Kidney (tissue), 14 donors: ENCODE data around the gene MICU2. TPM values are rescaled to one million over a fixed set of nuclear protein-coding genes. Genes with fewer than 3 reads are reported as not detected.

ENCODE experiments used
- DNase-seq, 5 donors: peaks; one replicate each; pipeline ENCODE4 v3.0.0-alpha.2; 2013 to 2020
- FAIRE-seq: peaks from 2 replicates; lab custom pipeline; 2012; peaks lifted over from hg19 to GRCh38; lab: Jason Lieb, UNC
- H3K27ac ChIP-seq, 2 donors: one replicate each; pipeline ENCODE4 v1.7.0; 2013; ENCODE audit warnings: low read depth in 2 of 2, low read length in 2 of 2, inconsistent platforms in 1 of 2
- H3K27me3 ChIP-seq: one replicate; pipeline ENCODE4 v1.7.1; 2013; ENCODE audit warnings: low read length, inconsistent platforms; ENCODE audit not compliant: control insufficient read depth, insufficient read depth
- H3K36me3 ChIP-seq, 3 donors: one replicate each; pipeline versions ENCODE4 v1.7.0 to v1.7.1; 2013; ENCODE audit warnings: low read length in 3 of 3, control low read depth in 1 of 3, inconsistent platforms in 1 of 3; ENCODE audit not compliant: insufficient read depth in 3 of 3, control insufficient read depth in 2 of 3
- H3K4me1 ChIP-seq, 3 donors: one replicate each; pipeline versions ENCODE4 v1.7.0 to v1.7.1; 2013; ENCODE audit warnings: low read length in 3 of 3, inconsistent platforms in 1 of 3, low read depth in 1 of 3; ENCODE audit not compliant: control insufficient read depth in 2 of 3, insufficient read depth in 2 of 3
- H3K4me3 ChIP-seq, 3 donors: one replicate each; pipeline versions ENCODE4 v1.7.0 to v1.8.1; 2013; ENCODE audit warnings: low read length in 3 of 3, control low read depth in 1 of 3, inconsistent platforms in 1 of 3
- H3K9ac ChIP-seq, 3 donors: one replicate each; pipeline versions ENCODE4 v1.7.0 to v1.7.1; 2013; ENCODE audit warnings: low read length in 3 of 3, control low read depth in 1 of 3, inconsistent platforms in 1 of 3
- H3K9me3 ChIP-seq, 3 donors: one replicate each; pipeline versions ENCODE4 v1.7.0 to v1.7.1; 2013; ENCODE audit warnings: low read length in 3 of 3, control low read depth in 1 of 3, inconsistent platforms in 1 of 3; ENCODE audit not compliant: control insufficient read depth in 2 of 3, insufficient read depth in 1 of 3
- intact Hi-C: fragments of 100-400 bp; cut with DNase I; formaldehyde crosslinking; loops from one replicate; pipeline ENCODE4 v1.11.1; 2022
- polyA plus RNA-seq: library from polyadenylated mRNA; stranded (reverse); fragments of 350-450 nt; fragmentation: Illumina TruSeq; extraction: RNeasy Lipid Tissue Mini Kit (QIAGEN cat#74804); gene quantifications from one replicate; pipeline ENCODE4 v1.2.3, GENCODE V29; 2014; ENCODE audit warnings: low read depth, low replicate concordance; ENCODE audit not compliant: insufficient read depth
- total RNA-seq: library from RNA; stranded (reverse); fragmentation: NEBNext Ultra II Directional; extraction: Animal tissue kit (Norgen Biotek cat#: 25700); gene quantifications from one replicate; pipeline ENCODE4 v1.2.1, GENCODE V29; 2021
- TF ChIP-seq, protein P1 (sequence below): IDR thresholded peaks from 3 replicates; pipeline ENCODE4 v1.5.1; 2012; ENCODE audit warnings: mild to moderate bottlenecking, moderate library complexity, borderline replicate concordance; ENCODE audit not compliant: insufficient read depth; ENCODE audit errors: extremely low read depth
- donor health status: control.
- donor health status: control.
- donor health status: control.
- donor health status: control.
- donor health status: control.
- donor health status: DM: yes; HTN: yes; CAD: no.
- donor health status: Normal renal cell carcinoma (clear cell type).

Gene MICU2
- total and polyA plus RNA-seq, 2 donors from 2014 or later: 49.0 to 86.5 TPM

DNA sequence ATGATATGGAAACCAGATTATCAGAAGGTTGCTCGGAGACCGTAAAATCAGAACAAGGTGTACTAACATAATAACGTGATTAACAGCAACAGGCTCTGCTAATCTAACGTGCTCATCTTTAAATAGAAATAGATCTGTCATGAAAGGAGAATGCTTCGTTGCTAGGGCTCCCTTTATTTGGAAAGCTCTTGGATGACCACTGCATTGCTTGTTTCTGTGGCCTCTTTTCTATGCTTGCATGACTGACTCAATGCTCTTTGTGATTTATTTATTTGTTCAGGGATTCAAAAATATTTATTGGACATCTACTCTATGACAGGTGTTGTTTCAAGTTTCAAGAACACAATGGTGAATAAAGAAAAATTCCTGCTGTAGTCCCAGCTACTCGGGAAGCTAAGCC, 122.6 kb downstream of the MICU2 start:
- no peak overlapping the region for H3K4me3 ChIP-seq
- no peak for FAIRE-seq
- H3K27me3 ChIP-seq: no peaks in the 10 kb centered on the region
- H3K4me1 ChIP-seq: no peaks in the 10 kb centered on the region
- peaks cover 0 to under 1% (median 0%) of the 10 kb centered on the region in 3 donors for H3K9me3 ChIP-seq
- H3K9ac ChIP-seq: no peak overlapping the region
- DNase-seq: no peak
- H3K36me3 ChIP-seq: no peaks in the 10 kb centered on the region
- intact Hi-C loops: loop anchor here (10.0 kb wide), 1 partner anchor 537 kb away; no protein-coding TSS in a partner anchor
- TF ChIP-seq, protein P1, sequence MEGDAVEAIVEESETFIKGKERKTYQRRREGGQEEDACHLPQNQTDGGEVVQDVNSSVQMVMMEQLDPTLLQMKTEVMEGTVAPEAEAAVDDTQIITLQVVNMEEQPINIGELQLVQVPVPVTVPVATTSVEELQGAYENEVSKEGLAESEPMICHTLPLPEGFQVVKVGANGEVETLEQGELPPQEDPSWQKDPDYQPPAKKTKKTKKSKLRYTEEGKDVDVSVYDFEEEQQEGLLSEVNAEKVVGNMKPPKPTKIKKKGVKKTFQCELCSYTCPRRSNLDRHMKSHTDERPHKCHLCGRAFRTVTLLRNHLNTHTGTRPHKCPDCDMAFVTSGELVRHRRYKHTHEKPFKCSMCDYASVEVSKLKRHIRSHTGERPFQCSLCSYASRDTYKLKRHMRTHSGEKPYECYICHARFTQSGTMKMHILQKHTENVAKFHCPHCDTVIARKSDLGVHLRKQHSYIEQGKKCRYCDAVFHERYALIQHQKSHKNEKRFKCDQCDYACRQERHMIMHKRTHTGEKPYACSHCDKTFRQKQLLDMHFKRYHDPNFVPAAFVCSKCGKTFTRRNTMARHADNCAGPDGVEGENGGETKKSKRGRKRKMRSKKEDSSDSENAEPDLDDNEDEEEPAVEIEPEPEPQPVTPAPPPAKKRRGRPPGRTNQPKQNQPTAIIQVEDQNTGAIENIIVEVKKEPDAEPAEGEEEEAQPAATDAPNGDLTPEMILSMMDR: no peak
- no peak overlapping the region for H3K27ac ChIP-seq

DNA sequence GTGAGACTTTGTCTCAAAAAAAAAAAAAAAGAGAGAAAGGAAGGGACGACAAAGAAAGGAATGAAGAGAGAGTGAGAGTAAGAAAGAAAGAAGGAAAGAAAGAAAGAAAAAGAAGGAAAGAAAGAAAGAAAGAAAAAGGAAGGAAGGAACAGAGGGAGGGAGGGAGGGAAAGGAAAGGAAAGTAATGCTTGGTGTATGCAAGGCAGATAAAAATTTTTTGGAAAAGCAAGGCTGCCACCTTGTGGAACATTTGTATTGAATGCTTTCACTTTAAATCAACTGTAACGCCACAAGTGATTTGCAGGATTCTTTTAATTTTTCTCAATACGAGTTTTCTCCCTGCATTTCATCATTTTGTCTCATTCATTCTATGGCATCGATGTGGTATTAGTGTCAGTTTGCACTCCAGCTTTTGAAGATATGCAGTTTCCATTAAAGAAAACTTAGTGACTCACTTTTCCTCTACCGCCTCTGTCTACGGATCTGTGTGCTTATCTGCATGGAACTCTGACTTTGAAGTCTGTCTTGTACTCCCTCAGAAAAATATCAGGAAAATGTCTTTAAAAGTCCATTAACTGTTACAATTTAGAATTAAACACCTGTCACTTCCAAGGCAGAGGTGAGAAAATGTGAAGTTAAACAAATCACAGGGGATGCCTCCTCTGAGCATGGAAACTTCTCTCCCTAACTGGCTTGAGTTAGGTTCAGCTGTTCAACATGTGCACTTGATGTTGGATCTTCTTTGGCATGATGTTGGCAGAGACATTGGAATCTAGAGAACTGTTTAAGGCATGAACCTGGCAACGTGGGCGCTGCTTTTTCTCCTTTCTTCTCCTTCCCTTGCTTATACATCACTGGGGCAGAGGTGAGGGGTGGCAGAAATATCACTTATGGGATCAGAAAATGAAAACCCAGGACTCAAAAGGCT, 124.8 kb downstream of the MICU2 start:
- Histone ChIP-seq H3K36me3 (no peaks in the 10 kb centered on the region), H3K9ac (peak overlapping the region in 1 of 3 donors; percentile 14), H3K27me3 (no peaks in the 10 kb centered on the region), H3K4me3 (peak overlapping the region in 1 of 3 donors; percentile 45), H3K9me3 (no peaks in the 10 kb centered on the region), H3K4me1 (no peaks in the 10 kb centered on the region), H3K27ac (no peak overlapping the region)
- peak in 3 of 5 donors; percentile 64 to 91 (median 89) for DNase-seq
- intact Hi-C loops: loop anchor here (10.0 kb wide), 2 partner anchors 184 to 364 kb away; no protein-coding TSS in a partner anchor
- TF ChIP-seq, protein P1: peak; percentile 61
- FAIRE-seq: peak; percentile 83

DNA sequence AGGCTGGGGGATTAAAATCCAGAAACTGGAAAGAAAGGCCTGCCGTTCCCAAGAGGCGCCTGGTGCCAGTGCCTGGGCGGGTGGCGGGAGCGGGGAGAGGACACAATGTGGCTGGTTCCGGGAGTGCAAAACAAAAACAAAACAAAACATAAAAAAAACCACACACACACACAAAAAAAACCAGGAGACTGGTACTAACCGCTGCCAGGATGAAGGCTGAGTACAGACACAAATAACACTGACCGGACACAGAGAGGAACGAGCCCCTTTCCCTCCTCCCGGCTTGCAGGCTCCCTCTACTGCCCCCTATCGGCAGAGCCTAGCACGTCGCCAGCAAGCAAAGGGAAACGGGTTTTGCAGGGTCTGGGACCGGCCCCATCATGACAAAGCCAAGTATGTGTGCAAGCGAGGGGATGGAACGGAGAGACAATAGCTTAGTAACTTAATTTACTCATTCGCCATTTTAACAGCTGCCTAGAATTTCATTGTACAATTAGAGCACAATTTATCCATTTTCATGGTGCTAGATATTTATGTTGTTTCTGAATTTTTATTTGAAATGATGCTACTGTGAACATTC, 127.0 kb downstream of the MICU2 start:
- H3K4me3 ChIP-seq: peak overlapping the region; percentile 43 to 72 (median 48)
- TF ChIP-seq, protein P1: peak; percentile 96
- intact Hi-C loops: loop anchor here (10.0 kb wide), 2 partner anchors 182 to 362 kb away; no protein-coding TSS in a partner anchor
- no peaks in the 10 kb centered on the region for H3K27me3 ChIP-seq
- H3K36me3 ChIP-seq: no peaks in the 10 kb centered on the region
- FAIRE-seq: no peak
- H3K27ac ChIP-seq: no peak overlapping the region
- H3K9me3 ChIP-seq: no peaks in the 10 kb centered on the region
- no peaks in the 10 kb centered on the region for H3K4me1 ChIP-seq
- peak overlapping the region in 1 of 3 donors; percentile 39 for H3K9ac ChIP-seq
- peak; percentile 85 to 94 (median 90) for DNase-seq
